EH (cell line): ENCODE data around the gene OGFOD1.
"Not testable (repeated sequence)": the region's sequence is repeated elsewhere in the genome, so short reads cannot be mapped to it uniquely, and the experiment has no call there.

Source experiments
- DNase-seq: peaks from one replicate; pipeline ENCODE4 v3.0.0-alpha.2; 2015; ENCODE audit warnings: low read depth

The OGFOD1 gene

GRCh38 chr16:56480776-56481467, 29.6 kb downstream of the OGFOD1 start:
- no peak for DNase-seq

DNA sequence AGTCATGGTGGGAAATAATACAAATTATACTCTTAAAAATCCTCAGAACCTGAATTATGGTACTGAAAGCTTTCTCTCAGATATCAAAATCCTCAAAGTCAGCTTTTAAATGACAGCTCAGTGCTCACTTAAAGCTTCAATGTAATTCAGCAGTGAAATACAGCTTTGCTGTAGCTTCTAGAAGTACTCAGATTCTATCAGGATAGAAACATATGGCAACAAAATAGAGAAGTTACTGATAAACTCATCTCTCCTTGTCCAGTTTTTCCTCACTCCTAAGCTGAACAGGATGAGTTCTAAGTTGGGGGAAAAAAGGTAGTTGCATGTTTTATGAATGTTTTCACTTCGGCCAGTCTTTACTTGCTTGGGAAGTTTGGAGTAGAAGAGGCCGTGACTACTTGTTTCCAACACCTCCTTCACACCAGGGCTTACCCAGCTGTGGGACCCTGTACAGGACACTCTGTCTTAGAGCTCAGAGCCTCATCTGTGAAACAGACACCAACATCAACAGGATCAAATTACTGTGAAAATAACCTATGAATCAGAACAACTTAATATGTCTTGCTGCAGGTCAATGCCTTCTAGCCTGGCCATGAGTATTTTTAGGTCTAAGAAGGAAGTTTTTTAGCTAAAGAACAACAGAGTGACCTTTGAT, 30.2 kb downstream of the OGFOD1 start:
- peak; percentile 36 for DNase-seq

DNA sequence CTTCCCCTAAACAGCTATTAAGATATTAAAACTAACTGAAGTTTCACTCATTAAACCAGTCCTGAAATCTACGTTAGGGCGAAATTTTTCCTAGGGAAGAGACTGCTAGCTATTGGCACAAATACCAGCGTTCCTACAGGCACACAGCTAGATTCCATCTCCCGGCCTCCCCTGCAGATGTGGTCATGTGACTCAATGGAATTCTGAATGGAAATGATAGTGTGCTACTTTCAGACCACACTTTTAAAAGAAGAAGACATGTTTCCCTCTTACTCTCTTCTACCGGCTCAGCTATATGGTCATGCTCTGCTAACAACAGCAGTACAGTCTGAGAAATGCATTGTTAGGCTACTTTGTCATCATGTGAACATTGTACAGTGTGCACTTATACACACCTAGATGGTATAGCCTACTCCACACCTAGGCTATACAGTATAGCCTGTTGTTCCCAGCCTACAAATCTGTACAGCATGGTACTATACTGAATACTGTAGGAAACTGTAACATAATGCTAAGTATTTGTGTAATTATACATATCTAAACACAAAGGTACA, 31.4 kb downstream of the OGFOD1 start:
- DNase-seq = peak; percentile 19

DNA sequence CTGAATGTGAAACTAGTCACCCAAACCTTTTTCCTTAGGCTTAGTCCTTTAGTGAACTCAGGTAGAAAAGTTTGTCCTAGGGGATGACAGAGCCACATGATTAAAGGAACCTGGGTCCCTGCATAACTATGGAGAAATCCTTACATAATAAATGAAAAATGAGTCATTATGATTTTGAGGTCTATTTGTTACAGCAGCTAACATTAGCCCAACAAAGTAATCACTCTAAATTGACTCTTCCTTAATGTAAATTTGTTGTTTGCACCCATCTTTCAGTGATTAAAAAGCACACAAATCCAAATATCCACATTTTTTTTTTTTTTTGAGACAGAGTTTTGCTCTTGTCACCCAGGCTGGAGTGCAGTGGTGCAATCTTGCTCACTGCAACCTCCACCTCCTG, 32.0 kb downstream of the OGFOD1 start:
- DNase-seq = no peak

GRCh38 chr16:56488035-56488434, 36.7 kb downstream of the OGFOD1 start:
- DNase-seq = no peak

DNA sequence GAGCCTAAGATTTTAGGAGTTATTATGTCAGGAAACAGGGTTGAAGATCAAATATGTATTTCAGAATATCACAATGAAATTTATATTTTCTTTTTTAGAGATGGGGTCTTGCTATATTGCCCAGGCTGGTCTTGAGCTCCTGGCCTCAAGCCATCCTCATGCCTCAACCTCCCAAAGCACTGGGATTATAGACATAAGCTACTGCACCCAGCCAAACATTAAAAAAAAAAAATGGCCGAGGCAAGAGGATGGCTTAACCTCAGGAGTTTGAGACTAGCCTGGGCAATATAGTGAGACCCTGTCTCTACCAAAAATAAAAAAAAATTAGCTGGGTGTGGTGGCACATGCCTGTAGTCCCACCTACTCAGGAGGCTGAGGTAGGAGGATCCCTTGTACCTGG, 37.5 kb downstream of the OGFOD1 start:
- not testable (repeated sequence) for DNase-seq

GRCh38 chr16:56491657-56492261, 40.4 kb downstream of the OGFOD1 start:
- no peak for DNase-seq

DNA sequence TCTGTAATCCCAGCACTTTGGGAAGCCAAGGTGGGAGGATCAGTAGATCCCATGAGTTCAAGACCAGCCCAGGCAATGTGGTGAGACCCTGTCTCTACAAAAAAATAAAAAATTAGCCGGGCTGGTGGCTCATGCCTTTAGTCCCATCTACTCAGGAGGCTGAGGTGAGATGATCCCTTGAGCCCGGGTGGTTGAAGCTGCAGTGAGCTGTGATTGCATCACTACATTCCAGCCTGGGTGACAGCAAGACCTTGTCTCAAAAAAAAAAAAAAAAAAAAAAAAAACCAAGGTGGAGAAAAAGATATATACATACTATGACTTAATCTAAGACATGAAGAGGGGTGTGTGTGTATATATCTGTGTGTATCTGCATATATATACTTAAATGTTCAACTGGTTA, 41.8 kb downstream of the OGFOD1 start:
- DNase-seq = peak; percentile 23

- no peak for DNase-seq
Measured at GRCh38 chr16:56493815-56494214, 42.5 kb downstream of the OGFOD1 start.

- no peak for DNase-seq
Measured at GRCh38 chr16:56505181-56505580, 53.8 kb downstream of the OGFOD1 start.

GRCh38 chr16:56506941-56507340, 55.6 kb downstream of the OGFOD1 start:
- DNase-seq = peak; percentile 69

DNA sequence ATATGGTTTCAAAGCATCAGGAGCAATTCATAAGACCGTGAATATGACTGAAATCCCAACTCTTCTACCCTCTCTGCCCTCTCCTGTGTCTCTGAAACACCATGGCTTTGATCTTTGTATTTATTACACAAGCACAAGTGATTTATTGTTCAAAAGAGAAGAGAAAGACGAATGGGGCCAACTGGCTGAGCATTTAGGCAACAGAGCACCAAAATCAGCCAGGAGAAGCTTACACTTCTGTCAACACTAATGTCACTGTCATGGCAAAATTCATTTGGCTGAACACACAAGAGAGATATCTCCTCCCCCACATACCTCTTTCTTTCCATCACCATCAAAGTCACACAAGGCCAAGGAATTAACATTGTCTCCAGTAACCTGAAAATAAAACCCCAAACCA, 59.2 kb downstream of the OGFOD1 start:
- no peak for DNase-seq

DNA sequence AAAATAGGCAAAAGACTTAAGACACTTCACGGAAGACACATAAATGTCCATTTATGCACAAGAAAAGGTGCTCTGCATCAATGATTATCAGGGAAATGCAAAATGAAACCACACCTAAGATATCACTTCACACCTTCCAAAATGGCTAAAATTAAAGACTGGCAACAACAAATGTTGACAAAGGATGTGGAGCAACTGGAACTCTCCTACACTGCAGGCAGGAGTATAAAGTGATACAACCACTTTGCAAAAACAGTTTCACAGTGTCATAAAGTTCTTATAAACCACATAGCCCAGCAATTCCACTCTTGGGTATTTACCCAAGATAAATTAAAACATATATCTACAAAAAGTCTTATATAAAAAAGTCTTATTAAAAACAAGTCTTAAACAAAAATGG, 60.7 kb downstream of the OGFOD1 start:
- no peak for DNase-seq

DNA sequence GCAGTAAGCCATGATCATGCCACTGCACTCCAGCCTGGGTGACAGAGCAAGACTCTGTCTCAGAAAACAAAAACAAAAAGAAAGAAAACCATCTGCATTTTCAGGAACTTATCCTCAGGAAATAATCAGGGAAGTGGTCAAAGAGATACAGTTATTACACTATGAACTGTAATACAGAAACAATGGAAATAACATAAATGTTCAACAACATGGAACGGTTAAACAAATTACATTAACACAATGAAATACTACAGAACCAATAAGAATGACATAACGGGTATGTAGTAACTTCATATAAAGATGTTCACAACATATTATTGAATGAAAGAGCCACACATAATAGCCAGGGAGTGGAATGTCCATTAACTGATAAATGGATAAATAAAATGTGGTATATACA, 61.7 kb downstream of the OGFOD1 start:
- no peak for DNase-seq

DNA sequence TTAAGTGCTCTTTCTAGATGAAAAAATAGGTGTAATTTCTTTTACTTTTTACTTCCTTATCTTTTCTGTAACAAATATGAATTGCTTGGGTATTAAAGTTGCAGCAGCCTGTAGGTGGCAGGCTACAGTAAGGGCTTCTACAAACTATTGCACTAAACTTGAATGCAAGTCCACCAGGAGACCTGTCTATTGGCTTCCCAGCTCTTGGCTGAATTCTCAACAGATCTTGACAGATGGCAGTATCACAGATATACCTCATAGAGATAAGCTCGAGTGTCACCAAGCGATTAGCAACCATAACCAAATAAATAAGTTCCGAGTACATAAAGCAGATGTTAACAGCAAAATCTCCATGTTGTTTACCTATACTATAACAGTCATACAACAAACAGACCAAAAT, 62.6 kb downstream of the OGFOD1 start:
- DNase-seq = peak; percentile 69

DNA sequence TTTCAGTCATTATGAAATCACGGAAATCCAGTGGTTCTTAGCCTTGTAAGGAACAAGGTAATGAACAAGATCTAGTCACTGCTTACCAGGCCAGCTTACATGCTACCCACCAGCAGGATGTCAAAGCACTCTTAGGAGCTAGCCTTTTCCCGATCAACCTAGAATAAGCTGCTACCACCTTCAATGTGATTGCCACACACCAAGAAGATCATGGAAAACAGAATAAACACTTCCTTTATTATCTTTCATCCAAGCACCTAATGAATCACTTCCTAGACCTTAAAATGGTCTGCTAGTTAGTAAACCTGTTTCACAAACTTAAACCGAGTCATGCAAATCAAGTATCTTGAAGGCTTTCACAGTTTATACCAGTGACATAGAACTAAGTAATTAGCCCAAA, 63.5 kb downstream of the OGFOD1 start:
- no peak for DNase-seq

- no peak for DNase-seq
Measured at GRCh38 chr16:56515665-56516064, 64.3 kb downstream of the OGFOD1 start.

DNA sequence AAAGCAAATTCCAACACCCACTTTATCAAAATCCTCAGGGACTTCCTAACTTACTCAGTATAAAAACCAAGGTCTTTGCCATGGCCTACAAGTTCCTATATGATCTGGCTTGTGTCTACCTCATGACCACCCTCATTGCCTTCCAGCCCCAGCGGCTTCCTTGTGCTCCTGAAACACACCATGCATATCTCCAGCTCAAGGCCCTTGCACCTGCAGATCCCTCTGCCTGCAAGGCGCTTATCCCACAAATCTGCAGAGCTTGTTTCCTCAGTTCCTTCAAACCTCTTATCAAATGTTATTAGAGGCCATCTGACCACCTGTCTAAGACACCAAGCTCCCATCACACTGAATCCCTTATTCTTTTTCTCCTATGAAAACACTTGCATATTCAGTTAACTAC, 65.9 kb downstream of the OGFOD1 start:
- no peak for DNase-seq

GRCh38 chr16:56518425-56518824, 67.1 kb downstream of the OGFOD1 start:
- DNase-seq = peak; percentile 41

DNA sequence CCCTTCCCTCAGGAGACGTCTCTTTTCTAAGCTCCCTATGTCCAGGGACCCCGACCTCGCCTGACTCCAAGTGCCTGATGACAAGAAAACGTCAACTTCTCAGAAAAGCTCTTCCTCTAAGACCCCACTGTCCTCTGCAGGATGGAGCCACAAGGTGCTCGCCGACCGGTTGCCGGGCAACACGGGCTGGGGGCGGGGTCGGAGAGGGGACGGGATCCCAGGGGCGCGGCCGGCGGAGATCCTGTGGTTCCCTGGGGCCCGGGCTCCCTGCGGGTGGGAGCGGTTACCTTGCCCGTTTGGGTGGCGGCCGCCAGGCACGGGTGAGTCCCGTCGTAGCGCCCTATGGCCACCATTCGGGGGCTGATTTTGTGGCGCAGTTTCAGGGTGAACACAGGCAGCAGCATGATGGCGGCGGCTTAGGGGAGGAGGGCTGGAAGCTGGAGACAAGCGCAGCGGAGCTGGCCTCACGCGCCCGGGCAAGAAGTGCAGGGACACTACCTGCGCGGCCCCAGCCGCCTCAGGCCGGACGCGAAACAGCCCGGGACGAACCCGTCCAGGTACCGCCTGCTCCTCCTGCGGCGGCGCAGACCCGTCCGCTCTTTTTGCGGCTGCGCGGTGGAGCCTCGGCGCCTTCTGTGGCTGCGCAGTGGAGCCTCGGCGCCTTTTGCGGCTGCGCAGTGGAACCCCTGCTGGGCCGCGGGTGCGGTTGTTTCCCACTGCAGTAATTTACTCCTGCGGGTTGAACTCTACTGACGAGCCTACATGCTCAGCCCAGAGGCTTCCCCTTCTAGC, 68.3 kb downstream of the OGFOD1 start, which contains the start of gene BBS2:
TSS of gene BBS2 (minus strand) at position 566 of the 792 bp plus-strand sequence. CDS start at position 404, 162 bp downstream.
- DNase-seq = peak; percentile 85

DNA sequence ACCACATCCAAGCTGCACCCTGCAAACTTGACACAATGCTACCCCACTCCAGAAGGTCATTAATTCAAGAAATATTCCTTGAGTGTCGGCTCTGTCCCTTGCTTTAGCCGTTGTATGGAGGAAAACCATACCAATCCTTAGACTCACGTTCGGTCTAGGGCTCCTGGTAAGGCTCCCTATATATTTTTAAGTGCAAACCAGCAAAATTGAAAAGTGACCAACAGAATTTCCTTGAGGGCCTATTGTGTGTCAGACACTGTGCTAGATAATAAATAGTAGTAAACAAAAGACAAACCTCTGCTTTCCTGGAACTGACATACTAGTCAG, 68.9 kb downstream of the OGFOD1 start:
- DNase-seq = no peak

- DNase-seq = peak; percentile 83
Measured at GRCh38 chr16:56525236-56525635, 73.9 kb downstream of the OGFOD1 start.
